Stimulated activated naive B cell treated with anti-CD40 and anti-IgM and Interleukin-4, amounts not matched to agents 10 μg/mL and 1 μg/mL and 100 μg/mL, for 72 hours (primary cell): ENCODE measurements around the gene NRP2.

ENCODE experiments used
- ATAC-seq, 2 donors: fragments of 150-1000 bp; cut with Tn5 transposase; replicated peaks; 2 replicates each; pipeline ENCODE4 v1.10.0; 2021; ENCODE audit warnings: moderate library complexity in 1 of 2
- DNase-seq: peaks from one replicate; pipeline ENCODE4 v3.0.0; 2021
- H3K27ac Mint-ChIP-seq: one replicate; pipeline ENCODE4 v1.8.0; 2022; ENCODE audit warnings: mild to moderate bottlenecking, mixed read lengths
- H3K27me3 Mint-ChIP-seq, 2 donors: one replicate each; pipeline ENCODE4 v1.8.0; 2022; ENCODE audit warnings: mixed read lengths in 2 of 2
- H3K36me3 Mint-ChIP-seq, 2 donors: one replicate each; pipeline ENCODE4 v1.8.0; 2022; ENCODE audit warnings: mixed read lengths in 2 of 2, mild to moderate bottlenecking in 1 of 2
- H3K4me1 Mint-ChIP-seq, 2 donors: one replicate each; pipeline ENCODE4 v1.8.0; 2022; ENCODE audit warnings: mixed read lengths in 2 of 2, mild to moderate bottlenecking in 1 of 2
- H3K4me3 Mint-ChIP-seq, 2 donors: one replicate each; pipeline ENCODE4 v1.8.0; 2022; ENCODE audit warnings: mild to moderate bottlenecking in 2 of 2, mixed read lengths in 2 of 2, moderate library complexity in 1 of 2
- H3K9me3 Mint-ChIP-seq, 2 donors: one replicate each; pipeline ENCODE4 v1.8.0; 2022; ENCODE audit warnings: mixed read lengths in 2 of 2, mild to moderate bottlenecking in 1 of 2

NRP2 gene

GRCh38 chr2:205651719-205652118 lies 30.6 kb upstream of the NRP2 start:
- H3K27ac Mint-ChIP-seq = no peak overlapping the region
- ATAC-seq = peak; percentile 83 to 87

DNA sequence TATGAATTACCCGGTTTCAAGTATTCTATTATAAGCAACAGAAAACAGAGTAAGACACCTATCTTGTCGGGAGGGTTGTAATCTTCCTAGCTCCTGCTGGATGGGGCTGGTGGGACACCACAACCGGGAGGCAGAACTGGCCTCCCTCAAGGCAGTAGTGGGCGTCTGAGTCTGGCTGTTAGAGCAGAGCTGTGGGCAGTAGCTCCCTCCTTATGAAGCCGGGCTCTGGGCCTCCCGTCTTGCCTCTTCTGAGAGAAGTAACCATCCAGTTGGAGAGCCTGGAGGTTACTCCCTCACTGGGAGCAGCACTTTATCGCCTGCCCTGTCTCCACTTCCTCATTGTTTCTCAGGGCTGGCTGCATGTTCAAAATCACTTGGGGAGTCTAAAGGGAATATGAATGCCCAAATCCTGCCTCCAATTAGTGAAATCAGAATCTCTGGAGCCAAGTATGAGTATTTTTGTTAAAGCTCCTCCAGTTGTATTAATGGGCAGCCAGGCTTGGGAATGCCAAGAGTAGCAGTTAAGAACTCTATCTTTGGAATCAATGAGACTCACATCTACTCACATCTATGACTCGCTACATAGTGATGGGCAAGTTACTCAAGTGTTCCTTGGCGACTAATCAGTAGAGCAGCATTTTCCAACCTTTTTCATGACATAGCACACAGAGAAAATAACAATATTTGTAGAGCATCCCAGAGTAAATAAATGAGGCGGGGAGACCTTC lies 27.3 kb upstream of the NRP2 start:
- DNase-seq = no peak
- ATAC-seq = no peak
- Mint-ChIP-seq H3K9me3 (no peaks in the 10 kb centered on the region), H3K27ac (no peak overlapping the region), H3K4me3 (no peak overlapping the region), H3K36me3 (no peaks in the 10 kb centered on the region), H3K27me3 (peaks cover 6 to 18% of the 10 kb centered on the region in 2 donors), H3K4me1 (peaks cover 6 to 11% of the 10 kb centered on the region in 2 donors)

More at GRCh38 chr2:205651719-205652118, 30.6 kb upstream of the NRP2 start:
- H3K4me3 Mint-ChIP-seq = no peak overlapping the region
- no peaks in the 10 kb centered on the region for H3K9me3 Mint-ChIP-seq
- H3K27me3 Mint-ChIP-seq = peaks cover 17 to 27% of the 10 kb centered on the region in 2 donors
- H3K36me3 Mint-ChIP-seq = no peaks in the 10 kb centered on the region
- H3K4me1 Mint-ChIP-seq = peaks cover 4 to 10% of the 10 kb centered on the region in 2 donors
- no peak for DNase-seq

- no peaks in the 10 kb centered on the region for H3K9me3 Mint-ChIP-seq
- peaks cover 12 to 20% of the 10 kb centered on the region in 2 donors for H3K4me1 Mint-ChIP-seq
- DNase-seq (no peak), ATAC-seq (no peak)
- no peaks in the 10 kb centered on the region for H3K36me3 Mint-ChIP-seq
- H3K27me3 Mint-ChIP-seq = peaks cover 6 to 15% of the 10 kb centered on the region in 2 donors
- no peak overlapping the region for H3K27ac Mint-ChIP-seq
- no peak overlapping the region for H3K4me3 Mint-ChIP-seq
Observed at GRCh38 chr2:205655779-205656456, 26.4 kb upstream of the NRP2 start.

GRCh38 chr2:205656461-205656860 lies 25.8 kb upstream of the NRP2 start:
- Mint-ChIP-seq H3K4me3 (no peak overlapping the region), H3K9me3 (no peaks in the 10 kb centered on the region), H3K27me3 (peaks cover 6 to 15% of the 10 kb centered on the region in 2 donors), H3K4me1 (peaks cover 17 to 22% of the 10 kb centered on the region in 2 donors), H3K27ac (no peak overlapping the region), H3K36me3 (no peaks in the 10 kb centered on the region)
- ATAC-seq = no peak
- no peak for DNase-seq

- DNase-seq (no peak), ATAC-seq (no peak)
- H3K36me3 Mint-ChIP-seq = no peaks in the 10 kb centered on the region
- no peaks in the 10 kb centered on the region for H3K9me3 Mint-ChIP-seq
- H3K4me3 Mint-ChIP-seq = no peak overlapping the region
- H3K4me1 Mint-ChIP-seq = peaks cover 18 to 19% of the 10 kb centered on the region in 2 donors
- H3K27me3 Mint-ChIP-seq = peaks cover 6 to 15% of the 10 kb centered on the region in 2 donors
- no peak overlapping the region for H3K27ac Mint-ChIP-seq
Observed at GRCh38 chr2:205656941-205657340, 25.4 kb upstream of the NRP2 start.

DNA sequence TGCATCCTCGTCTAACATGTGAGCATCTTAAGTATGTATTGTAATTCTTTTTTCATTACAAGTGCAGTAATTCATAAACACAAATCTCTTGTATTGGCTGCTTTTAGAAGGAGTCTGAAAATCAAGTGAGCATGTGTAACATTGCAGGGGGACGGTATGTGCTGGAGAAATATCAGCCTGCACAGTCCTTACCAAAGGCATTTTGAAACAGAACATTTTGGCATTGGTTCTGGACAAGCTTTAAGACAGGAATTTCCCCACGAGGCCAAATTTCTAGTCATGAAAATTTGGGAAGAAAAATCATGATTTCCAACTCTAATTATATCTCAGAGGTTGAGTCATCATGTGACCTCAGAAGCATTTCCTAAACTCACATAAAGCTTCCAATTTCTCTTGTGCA lies 24.7 kb upstream of the NRP2 start:
- no peak for ATAC-seq
- Mint-ChIP-seq H3K27ac (no peak overlapping the region), H3K4me1 (peaks cover 23 to 25% of the 10 kb centered on the region in 2 donors), H3K9me3 (no peaks in the 10 kb centered on the region), H3K27me3 (peaks cover 6 to 15% of the 10 kb centered on the region in 2 donors), H3K36me3 (no peaks in the 10 kb centered on the region), H3K4me3 (no peak overlapping the region)
- no peak for DNase-seq

DNA sequence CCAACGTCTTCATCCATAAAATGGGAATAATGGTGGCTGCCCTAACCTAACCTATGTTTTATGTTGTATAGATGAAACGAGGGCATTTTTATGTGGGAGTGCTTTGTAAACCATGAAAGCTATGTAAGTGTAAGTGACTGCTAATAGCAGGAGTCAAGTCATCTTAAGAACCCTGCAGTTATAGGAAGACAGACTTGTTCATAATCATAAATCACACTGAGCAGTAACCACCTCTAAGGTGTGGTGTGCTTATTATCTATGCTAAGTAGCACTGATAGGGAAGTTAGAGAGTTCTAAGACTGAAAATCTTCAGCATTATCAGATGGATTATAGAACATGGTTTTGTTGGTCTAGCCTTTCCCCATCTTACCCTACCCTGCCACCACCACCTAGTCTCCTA lies 24.2 kb upstream of the NRP2 start:
- DNase-seq = no peak
- H3K27ac Mint-ChIP-seq = no peak overlapping the region
- no peaks in the 10 kb centered on the region for H3K36me3 Mint-ChIP-seq
- peaks cover 24 to 26% of the 10 kb centered on the region in 2 donors for H3K4me1 Mint-ChIP-seq
- no peak for ATAC-seq
- H3K9me3 Mint-ChIP-seq = no peaks in the 10 kb centered on the region
- peaks cover 6 to 15% of the 10 kb centered on the region in 2 donors for H3K27me3 Mint-ChIP-seq
- H3K4me3 Mint-ChIP-seq = no peak overlapping the region

GRCh38 chr2:205658572-205658971 lies 23.7 kb upstream of the NRP2 start:
- peaks cover 11 to 19% of the 10 kb centered on the region in 2 donors for H3K27me3 Mint-ChIP-seq
- H3K4me1 Mint-ChIP-seq = peaks cover 24 to 26% of the 10 kb centered on the region in 2 donors
- H3K9me3 Mint-ChIP-seq = no peaks in the 10 kb centered on the region
- no peak for ATAC-seq
- DNase-seq = no peak
- H3K27ac Mint-ChIP-seq = no peak overlapping the region
- no peaks in the 10 kb centered on the region for H3K36me3 Mint-ChIP-seq
- H3K4me3 Mint-ChIP-seq = no peak overlapping the region

DNA sequence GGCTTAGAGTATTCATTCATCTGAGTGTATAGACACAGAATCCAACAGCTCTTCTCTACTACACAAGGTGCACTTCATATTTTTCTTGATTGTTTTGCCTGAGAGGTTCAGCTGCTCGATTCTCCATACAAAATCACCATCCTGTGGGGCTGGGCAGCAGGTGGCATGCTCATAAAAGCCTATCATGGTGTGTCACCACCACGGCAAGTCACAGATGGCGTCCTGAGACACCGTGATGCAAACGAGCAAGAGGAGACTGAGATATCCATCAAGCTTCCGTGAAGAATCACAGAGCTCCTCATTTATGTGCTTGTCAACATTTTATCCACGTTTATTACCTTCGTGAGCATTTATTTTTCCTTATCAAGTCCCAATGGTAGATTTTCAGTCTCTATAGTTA lies 22.4 kb upstream of the NRP2 start:
- Mint-ChIP-seq H3K36me3 (no peaks in the 10 kb centered on the region), H3K9me3 (no peaks in the 10 kb centered on the region), H3K4me3 (no peak overlapping the region), H3K27me3 (peaks cover 11 to 19% of the 10 kb centered on the region in 2 donors), H3K4me1 (peaks cover 24 to 26% of the 10 kb centered on the region in 2 donors), H3K27ac (no peak overlapping the region)
- no peak for ATAC-seq
- no peak for DNase-seq

DNA sequence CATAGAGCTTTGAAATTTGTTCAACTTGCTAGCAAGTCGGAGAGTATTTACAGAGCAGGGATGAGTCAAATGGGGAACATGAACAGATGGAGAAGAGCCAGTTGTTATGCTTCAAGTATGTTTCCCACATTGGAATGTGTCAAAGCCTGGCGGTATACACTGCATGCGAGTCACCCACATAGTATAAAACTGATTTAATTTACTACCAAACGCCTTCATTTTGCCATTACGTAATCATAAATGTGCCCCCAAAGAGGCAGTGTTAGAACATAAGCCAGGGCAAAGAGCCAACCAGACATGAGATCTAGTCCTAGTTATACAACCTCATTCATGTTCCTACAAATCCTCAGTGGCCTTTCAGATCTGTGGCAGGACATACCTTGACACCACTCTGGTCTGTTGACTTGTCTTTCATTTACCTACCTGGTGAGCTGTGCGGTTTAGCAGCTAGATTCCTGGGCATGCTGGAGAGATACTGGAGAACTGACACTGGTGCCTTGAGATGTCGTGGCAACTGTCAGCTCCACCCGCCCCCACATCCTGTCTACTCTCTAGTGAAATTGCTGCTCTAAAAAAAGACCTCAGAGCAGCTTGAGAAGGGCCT lies 21.7 kb upstream of the NRP2 start:
- Mint-ChIP-seq H3K4me1 (peaks cover 24 to 26% of the 10 kb centered on the region in 2 donors), H3K27ac (no peak overlapping the region), H3K9me3 (no peaks in the 10 kb centered on the region), H3K27me3 (peaks cover 5 to 14% of the 10 kb centered on the region in 2 donors), H3K4me3 (peak overlapping the region; percentile 10 to 36), H3K36me3 (no peaks in the 10 kb centered on the region)
- ATAC-seq (peak; percentile 77 to 82), DNase-seq (no peak)

DNA sequence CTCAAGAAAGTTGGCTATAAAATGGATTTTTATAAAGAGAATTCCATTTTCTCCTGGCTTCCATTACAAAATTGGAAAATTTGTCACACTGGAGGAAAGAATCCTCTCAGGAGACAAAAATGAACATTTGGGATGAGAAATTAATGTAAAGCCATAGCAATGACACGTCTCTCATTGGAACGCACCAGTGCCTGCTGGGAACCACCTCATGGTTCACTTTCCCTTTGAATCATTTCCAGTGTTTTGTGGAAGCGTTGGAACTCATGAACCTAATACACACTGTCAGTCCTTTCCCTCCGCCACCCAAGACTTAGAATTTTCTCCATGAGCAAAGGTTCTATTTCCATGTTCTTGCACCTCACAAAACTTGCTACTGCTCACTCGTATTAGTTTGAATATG lies 21.0 kb upstream of the NRP2 start:
- ATAC-seq (no peak), DNase-seq (no peak)
- no peak overlapping the region for H3K27ac Mint-ChIP-seq
- H3K9me3 Mint-ChIP-seq = peaks cover 0 to under 1% of the 10 kb centered on the region in 2 donors
- H3K4me3 Mint-ChIP-seq = peak overlapping the region in 1 of 2 donors; percentile 36
- H3K4me1 Mint-ChIP-seq = peaks cover 24 to 26% of the 10 kb centered on the region in 2 donors
- H3K27me3 Mint-ChIP-seq = peaks cover 5 to 11% of the 10 kb centered on the region in 2 donors
- no peaks in the 10 kb centered on the region for H3K36me3 Mint-ChIP-seq

GRCh38 chr2:205662206-205662965 lies 19.9 kb upstream of the NRP2 start:
- H3K27me3 Mint-ChIP-seq = peaks cover 5 to 10% of the 10 kb centered on the region in 2 donors
- no peak overlapping the region for H3K4me3 Mint-ChIP-seq
- peaks cover 0 to 2% of the 10 kb centered on the region in 2 donors for H3K9me3 Mint-ChIP-seq
- no peak overlapping the region for H3K27ac Mint-ChIP-seq
- peaks cover 24 to 26% of the 10 kb centered on the region in 2 donors for H3K4me1 Mint-ChIP-seq
- no peaks in the 10 kb centered on the region for H3K36me3 Mint-ChIP-seq
- DNase-seq = no peak
- peak; percentile 64 to 78 for ATAC-seq

DNA sequence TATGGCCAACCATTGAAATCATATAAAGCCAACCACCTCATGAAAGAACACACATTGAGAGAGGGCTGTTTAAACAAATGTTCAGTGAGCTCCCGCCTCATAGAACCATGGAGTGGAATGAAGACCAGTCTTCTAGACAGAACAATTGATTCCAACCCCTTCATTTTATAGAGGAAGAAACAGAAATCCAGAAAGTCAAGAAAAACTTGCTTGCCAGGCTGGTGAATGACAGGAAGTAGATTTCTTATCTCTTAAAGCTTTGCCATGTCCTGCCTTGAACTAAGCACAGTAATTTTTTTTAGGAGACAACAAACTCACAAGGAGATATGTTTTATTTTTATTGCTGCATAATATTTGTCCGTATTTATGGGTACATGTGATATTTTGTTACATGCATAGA lies 16.5 kb upstream of the NRP2 start:
- ATAC-seq = no peak
- Mint-ChIP-seq H3K27me3 (peaks cover 16 to 24% of the 10 kb centered on the region in 2 donors), H3K4me3 (no peak overlapping the region), H3K4me1 (peaks cover 14% of the 10 kb centered on the region in 2 donors), H3K36me3 (no peaks in the 10 kb centered on the region), H3K9me3 (peaks cover 0 to 2% of the 10 kb centered on the region in 2 donors), H3K27ac (no peak overlapping the region)
- DNase-seq = no peak

DNA sequence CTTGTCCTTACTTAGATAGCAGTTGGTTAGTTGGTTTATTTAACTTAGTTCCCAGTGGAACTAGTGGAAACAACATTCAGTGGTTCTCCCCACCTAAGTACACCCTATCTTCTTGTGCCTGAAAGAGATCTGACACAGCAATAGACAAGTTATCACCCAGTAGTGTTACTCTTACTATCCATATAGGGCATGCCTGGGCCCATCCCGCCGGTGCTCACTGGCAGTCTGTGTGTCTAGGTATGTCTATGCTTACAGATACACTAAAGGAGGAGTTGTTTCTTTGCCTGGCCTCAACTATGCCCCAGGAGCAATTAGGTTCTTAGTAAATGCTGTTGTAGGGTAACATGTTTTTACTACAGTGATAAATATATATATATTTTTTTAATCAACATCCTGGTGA lies 12.0 kb upstream of the NRP2 start:
- Mint-ChIP-seq H3K27me3 (peaks cover 22 to 28% of the 10 kb centered on the region in 2 donors), H3K9me3 (peaks cover 0 to 2% of the 10 kb centered on the region in 2 donors), H3K4me3 (no peak overlapping the region), H3K4me1 (no peaks in the 10 kb centered on the region), H3K36me3 (no peaks in the 10 kb centered on the region), H3K27ac (no peak overlapping the region)
- DNase-seq = no peak
- no peak for ATAC-seq
